HG03439 (cell line): ENCODE results near the gene WSB1.
"Not testable (repeated sequence)": the region's sequence is repeated elsewhere in the genome, so short reads cannot be mapped to it uniquely, and the experiment has no call there.

Source experiments
- ATAC-seq: cut with Tn5 transposase; IDR thresholded peaks from one replicate; pipeline ENCODE4 v1.9.1; 2021; ENCODE audit warnings: mild to moderate bottlenecking, moderate library complexity; ENCODE audit not compliant: unreplicated experiment

The WSB1 gene

DNA sequence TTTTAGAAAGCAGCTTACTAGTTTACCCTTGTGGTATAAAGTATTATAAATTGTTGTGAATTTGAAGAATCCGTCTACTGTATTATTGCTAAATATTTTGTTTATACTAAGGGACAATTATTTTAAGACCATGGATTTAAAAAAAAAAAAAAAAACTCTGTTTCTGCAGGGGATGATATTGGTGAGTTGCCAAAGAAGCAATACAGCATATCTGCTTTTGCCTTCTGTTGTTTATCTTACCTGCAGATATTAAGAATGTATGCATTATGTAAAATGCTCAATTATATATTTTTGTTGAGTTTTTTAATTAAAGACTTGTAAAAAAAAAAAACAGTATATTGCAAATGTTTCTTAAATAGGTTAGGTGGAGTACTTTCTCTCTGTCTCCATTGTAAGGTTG lies 19.4 kb downstream of the WSB1 start:
- ATAC-seq = no peak

DNA sequence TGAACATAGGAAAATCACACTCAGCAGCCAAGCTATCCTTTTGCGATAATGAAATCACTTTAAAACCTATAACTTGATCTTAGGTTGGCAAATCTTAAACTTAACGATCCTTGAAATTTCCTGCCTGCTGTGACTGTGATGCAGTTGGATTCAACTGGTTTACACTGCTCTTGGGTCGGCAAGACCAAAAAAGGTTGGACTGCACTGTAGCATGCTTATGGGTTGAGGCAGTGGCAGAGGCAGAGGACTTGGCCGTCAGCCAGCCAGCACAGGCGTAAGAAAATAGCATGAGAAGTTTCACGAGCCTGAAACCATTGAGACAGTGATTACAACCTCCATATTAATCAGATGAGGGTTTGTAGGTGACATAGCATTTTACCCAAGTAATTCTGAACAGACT lies 21.4 kb downstream of the WSB1 start:
- ATAC-seq = no peak

DNA sequence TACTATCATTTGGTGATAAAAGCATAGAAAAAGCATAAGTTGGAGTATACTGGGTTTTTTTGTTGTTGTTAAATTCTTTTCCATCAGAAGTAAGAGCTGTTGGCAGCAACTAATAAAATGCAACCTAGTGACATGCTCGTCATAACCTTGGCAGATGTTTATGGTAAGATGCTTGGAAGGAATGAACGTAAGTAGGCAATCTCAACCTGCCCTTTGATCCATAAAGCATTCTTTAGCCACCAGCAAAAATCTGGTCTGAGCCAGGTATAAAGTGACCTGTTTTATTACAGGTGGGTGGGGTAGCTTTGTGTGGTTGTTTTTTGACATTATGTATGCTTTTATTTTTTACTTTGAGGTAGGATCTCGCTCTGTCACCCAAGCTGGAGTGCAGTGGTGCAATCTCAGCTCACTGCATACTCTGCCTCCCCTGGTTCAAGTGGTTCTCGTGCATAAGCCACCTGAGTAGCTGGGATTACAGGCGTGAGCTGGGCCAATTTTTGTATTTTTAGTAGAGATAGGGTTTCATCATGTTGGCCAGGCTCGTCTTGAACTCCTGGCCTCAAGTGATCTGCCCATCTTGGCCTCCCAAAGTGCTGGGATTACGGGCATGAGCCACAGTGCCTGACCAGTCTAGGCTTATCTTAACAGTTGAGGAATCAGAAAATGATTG lies 22.0 kb downstream of the WSB1 start:
- ATAC-seq = no peak

DNA sequence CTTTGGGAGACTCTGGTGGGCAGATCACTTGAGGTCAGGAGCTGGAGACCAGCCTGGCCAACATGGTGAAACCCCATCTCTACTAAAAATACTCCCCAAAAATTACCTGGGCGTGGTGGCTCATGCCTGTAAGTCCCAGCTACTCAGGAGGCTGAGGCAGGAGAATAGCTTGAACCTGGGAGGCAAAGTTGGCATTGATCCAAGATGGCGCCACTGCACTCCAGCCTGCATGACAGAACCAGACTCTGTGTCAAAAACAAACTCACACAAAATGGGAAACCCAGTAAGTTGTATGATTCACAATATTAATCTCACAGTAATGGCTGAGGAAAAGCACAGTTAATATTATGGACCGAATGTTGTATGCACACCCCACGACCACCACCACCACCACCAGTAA lies 24.3 kb downstream of the WSB1 start:
- ATAC-seq = no peak

DNA sequence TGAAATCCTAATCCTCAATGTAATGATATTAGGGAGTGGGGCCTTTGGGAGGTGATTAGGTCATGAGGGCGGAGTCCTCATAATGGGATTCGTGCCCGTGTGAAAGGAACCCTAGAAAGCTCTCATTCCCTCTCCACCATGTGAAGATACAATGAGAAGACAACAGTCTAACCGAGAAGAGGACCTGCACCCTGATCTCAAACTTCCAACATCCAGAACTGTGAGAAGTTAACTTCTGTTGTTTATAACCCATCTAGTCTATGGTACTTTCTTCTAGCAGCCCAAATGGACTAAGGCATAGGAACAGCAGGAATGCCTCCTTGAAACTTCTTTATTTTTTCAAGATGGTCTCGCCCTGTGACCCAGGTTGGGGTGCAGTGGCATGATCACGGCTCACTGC lies 24.7 kb downstream of the WSB1 start:
- ATAC-seq = no peak

DNA sequence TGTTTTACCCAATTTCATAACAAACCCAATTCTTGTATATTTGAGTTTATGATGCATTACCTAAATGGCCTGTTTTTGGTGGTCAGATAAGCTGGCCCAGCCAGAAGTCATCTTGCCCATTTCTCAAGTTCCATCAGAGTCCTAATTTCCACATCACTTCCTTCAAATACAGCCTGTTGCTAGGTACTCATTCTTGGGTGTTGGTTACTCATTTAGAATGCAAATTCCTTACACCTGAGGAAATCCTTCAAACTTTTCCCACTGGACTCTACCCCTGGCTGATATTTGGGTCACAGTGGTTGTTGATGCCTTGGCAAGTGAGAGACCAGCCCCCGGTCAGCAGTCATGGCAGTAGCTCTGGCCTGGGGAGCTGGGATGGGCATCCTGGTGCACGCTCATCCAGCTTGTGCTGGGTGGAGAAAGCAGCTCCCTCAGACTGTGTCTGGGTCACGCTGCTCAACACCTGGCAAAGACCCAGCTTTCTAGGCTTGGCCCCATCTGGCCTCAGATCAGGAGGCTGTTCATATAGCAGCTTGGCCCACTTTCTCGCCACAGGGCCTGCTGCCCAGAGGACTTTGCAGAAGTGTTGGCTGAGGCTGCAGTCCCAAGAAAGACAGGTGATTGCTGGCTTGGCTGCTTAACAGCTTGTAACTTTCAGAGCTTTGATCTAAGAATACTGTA lies 25.8 kb downstream of the WSB1 start:
- ATAC-seq = no peak

DNA sequence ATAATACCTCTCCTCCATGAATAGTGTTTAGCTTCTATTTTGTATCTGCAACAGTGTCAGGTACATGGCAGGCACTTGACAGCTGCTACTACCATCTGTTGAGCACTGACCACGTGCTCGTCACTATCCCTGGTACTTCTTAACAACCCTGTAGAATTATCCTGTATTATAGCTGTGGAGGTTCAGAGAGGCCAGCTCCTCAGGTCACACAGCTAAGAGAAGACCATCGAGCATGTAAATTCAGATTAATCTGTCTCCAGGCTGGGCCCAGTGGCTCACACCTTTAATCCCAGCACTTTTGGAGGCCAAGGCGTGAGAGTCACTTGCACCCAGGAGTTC lies 26.3 kb downstream of the WSB1 start:
- no peak for ATAC-seq

DNA sequence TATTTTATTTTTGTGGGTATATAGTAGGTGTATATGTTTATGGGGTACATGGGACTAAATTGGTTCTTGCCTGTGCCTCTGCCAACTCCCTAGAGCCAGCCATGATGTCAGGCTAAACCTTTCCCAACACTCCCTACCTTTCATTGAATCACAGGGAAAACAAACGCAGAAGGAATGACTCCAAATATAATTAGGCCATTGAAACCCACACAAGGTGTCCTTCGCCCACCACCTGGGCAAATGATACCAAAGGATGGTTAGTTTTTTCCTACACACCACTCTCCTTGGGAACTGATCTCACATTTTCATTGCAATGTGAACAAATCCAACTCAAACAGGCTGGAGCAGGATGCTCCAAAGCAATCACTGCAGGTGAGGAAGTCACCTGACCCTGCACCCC lies 27.5 kb downstream of the WSB1 start:
- no peak for ATAC-seq

DNA sequence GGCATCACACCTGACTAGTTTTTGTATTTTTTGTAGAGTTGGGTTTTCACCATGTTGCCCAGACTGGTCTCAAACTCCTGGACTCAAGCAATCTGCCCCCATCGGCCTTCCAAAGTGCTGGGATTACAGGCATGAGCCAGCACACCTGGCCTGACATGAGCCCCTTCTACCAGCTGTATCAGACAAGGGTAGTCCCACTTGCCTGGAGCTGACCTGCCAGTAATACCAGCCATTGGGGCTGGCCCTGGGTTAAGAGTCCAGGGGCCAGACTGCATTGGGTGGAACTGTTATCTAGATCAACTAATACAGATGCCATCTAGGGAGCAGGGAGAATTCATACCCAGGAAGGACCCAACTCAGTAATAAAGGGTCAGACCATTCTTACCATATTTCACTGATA lies 28.1 kb downstream of the WSB1 start:
- no peak for ATAC-seq

DNA sequence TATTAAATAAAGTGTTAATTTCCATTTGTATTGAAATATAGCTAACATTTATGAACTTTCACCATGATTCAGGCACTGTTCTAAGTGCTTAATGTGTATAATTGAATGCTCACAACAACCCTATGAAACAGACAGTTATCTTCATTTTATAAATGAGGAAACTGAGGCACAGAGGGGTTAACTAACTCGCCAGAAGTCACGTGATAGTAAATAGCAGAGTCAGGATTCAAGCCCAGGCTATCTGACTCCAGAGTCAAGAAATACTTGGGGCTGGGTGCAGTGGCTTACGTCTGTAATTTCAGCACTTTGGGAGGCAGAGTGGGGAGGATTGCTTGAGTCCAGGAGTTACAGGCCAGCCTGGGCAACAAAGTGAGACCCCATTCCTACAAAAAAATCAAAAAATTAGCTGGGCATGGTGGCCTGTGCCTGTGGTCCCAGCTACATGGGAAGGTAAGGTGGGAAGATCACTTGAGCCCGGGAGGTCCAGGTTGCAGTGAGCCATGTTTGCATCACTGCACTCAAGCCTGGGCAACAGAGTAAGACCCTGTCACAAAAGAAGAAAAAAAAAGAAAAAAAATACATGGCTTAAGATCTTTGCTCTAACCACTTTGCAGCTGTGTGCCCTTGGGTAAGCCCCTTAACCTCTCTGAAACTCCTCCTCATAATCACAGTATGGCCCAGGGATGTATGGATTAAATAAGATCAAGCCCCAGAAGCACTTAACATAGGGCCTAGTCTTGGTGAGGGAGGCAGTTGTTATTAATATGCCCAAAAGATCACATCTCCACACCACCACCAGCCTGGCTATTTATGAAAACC lies 29.0 kb downstream of the WSB1 start:
- ATAC-seq = no peak

DNA sequence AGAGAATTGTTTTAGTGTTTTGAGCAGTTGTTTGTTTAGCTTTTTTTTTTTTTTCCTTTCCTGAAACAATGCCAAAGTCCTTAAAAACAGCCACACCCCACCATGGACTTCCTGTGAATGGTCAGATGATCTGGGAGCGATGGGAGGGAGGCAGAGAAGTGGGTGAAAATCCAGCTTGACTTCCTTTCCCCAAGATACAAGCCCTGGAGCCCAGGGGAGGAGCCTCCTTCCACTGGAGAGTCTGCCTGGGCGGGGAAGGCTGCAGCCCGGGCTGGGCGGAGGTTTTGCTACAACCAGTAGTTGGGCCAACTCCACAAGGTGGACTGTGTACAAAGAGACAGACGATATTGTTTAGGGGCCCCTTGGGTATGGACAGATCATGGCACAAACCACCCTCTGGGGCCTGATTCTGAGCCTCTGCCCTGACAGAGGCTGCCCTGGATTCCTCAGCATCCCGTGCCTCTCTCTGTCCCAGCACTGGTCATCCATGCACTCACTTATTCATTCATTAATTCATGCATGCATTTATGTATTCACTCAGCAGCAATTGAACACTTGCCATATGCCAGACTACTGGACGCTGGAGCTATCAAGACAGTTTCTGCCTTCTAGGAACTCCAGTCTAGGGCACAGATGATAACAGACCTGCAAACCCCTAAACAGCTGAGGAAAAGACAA lies 29.8 kb downstream of the WSB1 start:
- no peak for ATAC-seq

DNA sequence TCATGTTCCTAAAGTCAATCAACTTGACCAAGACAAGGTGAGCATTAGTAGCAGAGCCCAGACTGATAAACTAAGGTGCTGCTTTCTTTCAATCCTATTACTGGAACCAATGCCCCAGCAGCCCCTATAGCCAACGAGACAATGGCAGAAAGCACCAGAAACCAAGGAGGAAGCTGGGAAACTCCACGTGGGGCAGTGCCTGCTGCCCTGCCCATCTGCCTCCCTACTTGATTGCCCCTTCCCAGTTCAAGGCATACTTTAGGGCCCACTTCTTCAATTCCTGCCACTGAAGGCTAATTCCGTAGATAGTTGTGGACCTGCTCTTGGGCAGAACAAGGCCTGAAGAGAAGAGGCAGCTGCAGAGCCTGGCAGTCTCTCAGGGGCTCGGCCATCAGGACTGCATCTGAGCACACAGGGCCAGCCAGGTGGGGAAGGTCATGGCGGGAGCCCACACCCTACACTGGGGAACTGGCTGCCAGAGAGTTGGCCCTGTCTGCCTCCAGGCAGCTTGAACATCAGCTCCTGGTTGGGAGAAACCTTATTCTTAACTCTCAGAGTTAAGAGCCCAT lies 30.9 kb downstream of the WSB1 start:
- ATAC-seq = no peak

DNA sequence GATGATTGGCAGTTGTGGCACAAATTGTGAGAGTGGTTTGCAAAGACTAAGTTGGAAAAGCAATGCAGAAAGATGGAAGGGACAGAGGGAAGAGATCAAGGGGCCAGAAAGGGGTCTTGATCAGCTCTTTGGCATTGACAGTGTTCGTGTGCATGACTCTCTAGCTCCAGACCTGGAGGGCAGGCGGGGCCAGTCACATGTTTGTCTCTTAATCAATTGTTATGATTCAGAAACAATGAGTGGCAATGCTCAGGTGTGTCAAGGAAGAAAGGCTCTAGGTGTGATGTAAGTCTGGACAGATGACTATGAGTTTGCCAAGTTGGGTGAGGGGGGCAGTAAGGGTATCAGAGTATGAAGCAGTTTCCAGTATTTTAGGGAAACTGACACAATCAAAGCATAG lies 32.1 kb downstream of the WSB1 start:
- ATAC-seq = no peak

DNA sequence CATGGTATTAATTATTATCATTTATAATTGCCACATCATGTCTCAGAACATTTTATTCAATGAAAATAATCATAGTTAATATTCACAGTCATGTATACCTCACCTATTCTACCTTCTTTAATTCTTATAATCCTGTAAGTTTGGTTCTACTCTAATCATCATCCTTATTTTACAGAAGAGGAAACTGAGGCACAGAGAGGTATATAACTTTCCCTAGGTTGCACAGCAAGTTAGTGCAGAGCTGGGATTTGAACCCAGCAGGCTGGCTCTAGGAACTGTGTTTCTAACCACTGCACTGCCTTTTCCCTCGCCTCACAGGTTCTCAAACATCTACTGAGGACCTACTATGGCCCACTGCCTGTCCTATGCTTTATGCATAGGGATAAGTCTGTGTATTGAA lies 32.7 kb downstream of the WSB1 start:
- no peak for ATAC-seq

DNA sequence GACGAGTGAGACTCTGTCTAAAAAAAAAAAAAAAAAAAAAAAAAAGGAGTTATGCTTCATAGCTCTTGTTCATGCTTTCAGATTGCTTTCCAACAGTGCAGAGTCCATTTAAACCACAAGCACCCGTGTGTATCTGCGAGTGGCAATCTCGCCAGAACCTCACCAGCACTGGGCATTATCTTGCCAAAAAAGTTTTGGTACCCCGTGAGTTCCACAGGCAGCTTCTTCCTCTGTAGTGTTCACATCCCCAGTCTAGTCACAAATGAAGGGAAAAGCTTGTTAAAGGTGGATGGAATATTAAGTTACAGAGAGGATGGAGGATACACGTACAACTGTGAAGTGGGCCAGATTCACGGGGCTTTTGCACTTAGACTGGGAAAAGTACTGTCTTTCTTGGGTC lies 33.5 kb downstream of the WSB1 start:
- no peak for ATAC-seq

DNA sequence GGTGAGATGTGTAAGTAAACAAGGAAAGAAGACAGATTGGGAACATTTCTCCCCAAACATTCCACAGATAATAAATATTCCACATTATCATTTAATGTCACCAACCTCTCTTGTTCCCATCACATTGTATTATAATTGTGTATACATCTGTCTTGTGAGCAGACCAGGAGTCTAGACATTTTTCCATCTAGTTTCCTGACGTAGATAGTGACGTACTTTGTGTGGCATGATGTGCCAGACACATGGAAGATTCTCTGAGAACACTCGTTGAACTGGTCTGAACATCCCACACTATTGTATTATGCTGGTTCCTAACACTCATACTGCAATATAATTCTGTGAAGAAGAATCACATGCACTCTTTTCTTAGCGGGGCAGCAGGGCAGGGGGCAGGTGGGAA lies 34.0 kb downstream of the WSB1 start:
- no peak for ATAC-seq

DNA sequence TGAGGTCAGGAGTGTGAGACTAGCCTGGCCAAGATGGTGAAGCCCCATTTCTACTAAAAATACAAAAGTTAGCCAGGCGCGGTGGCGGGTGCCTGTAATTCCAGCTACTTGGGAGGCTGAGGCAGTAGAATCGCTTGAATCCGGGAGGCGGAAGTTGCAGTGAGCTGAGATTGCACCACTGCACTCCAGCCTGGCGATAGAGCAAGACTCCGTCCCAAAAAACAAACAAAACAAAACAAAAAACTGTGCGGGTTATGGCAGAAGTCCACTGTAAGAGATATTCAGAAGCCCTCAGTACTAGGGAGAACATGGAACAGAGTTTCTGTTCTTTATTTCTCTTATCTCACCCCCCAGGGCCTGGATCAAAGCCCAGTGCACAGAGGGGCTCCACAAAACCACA lies 34.8 kb downstream of the WSB1 start:
- not testable (repeated sequence) for ATAC-seq

DNA sequence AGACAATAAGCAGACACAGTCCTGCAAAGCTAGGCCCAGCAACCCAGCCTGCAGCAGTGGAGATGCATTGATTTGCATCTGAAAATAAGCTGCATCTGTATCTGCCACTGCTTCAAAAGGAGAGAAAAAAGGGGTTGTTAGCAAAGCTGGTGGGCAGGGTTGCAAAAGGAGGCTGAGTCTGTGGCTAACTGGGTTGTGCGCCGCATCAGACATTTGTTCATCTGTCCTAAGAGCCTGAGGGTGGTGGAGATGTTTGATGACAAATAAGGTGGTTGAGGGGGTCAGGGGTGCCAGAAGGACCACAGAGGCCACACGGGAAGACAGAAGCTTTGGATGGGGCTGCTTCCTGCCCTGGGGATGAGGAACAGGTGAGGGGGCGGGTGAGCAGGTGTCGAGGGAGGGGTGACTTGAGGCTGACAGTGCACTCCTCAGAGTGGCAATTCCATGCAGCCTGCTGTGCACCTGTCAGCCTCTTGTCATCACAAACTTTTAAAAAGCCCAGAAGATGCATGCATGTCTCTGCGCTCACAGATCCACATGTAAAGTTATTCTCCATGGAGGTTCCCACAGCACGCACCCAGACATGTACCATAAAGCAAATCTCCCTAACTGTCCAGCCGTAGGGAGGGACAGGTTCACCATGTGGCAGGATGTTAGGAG lies 35.4 kb downstream of the WSB1 start:
- ATAC-seq = no peak

DNA sequence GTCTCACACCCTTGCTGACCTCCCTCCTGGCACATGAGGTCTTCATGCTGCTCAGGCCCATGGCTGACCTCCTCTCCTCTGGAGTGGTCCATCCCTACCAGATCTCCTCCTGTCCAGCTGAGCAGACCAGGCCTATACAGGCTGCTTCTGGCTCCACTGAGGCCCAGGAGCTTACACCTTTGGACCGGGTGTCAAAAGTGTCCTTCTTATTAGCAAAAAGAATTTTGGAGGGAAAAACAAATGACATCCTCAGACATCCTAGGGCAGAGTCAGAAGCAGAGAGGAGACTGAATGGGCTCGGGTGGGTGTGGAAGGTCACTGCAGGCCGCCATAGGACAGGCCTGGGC lies 38.1 kb downstream of the WSB1 start:
- ATAC-seq = no peak

DNA sequence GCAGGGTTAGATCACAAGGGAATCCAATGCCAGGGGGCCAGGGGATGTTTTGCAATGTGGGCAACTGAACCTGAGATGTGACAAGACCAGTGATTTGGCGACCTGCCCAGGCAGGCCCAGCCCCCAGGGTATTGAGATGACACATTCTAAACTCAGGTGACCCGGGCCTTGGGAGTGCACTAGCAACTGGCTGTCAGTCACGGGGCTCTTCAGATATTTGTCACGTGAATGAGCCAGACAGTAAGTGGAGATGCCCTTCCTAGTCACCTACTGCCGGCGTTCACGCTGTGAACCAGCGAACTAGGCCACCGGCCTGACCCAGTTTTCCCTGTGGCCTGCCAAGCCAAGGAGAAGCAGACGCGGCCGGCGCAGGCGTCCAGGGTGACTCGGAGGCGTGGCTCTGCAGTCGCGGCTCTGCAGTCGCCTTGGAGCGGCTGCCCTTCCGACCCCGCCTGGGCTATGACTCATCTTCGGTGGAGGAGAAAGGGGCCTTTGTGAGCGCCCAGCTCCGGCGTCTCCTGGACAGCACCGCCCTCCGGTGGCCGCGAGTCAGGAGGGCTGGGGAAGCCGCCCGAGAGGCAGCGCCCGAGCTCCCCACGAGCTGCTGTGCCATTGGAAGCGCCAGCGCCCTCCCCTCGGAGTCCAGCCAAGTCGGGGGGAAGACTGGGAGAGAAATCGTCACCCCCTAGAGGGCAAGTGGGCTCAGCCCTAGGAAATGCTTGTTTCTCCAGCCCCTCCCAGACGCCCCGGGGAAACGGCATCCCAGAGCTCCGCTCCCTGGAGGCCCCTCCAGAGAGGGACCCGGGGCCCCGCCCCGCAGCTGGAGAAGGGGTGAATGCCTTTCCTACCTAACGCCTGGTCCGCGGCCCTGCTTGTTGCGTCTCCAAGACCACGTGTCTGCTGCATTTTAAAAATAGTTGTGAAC lies 38.8 kb downstream of the WSB1 start:
- peak; percentile 88 for ATAC-seq
